SU-DHL-6 (cell line): Measurements from ENCODE around the gene KRTAP4-1.

Experiments used
- H2AFZ ChIP-seq: fragments of 200-600 bp; sonication (generic); 2 replicates; pipeline ENCODE4 v1.6.1; 2014; ENCODE audit warnings: low read depth, mild to moderate bottlenecking, moderate library complexity, mixed read lengths, antibody characterized with exemption, low read length; ENCODE audit not compliant: severe bottlenecking
- H3F3A ChIP-seq: fragments of 200-600 bp; shearing (Covaris generic); 2 replicates; pipeline ENCODE4 v1.6.0; 2016; ENCODE audit warnings: antibody characterized with exemption, mild to moderate bottlenecking; ENCODE audit not compliant: insufficient read depth
- H3K27ac ChIP-seq: fragments of 200-600 bp; sonication (generic); 2 replicates; pipeline ENCODE4 v1.5.1; 2016; ENCODE audit warnings: low read depth, mild to moderate bottlenecking, low read length, moderate library complexity, mixed read lengths
- H3K27me3 ChIP-seq: fragments of 200-600 bp; sonication (generic), shearing (Covaris generic); 2 replicates; pipeline ENCODE4 v1.6.0; 2014; ENCODE audit warnings: mild to moderate bottlenecking, low read length
- H3K36me3 ChIP-seq: fragments of 200-600 bp; sonication (generic); 2 replicates; pipeline ENCODE4 v1.6.1; 2014; ENCODE audit warnings: mild to moderate bottlenecking, low read length, mixed read lengths
- H3K4me2 ChIP-seq: fragments of 300-600, 200-600 bp; shearing (Covaris generic), sonication (generic); 2 replicates; pipeline ENCODE4 v1.6.0; 2014; ENCODE audit warnings: low read length, low read depth, mild to moderate bottlenecking; ENCODE audit not compliant: poor library complexity, severe bottlenecking
- H3K4me3 ChIP-seq: fragments of 200-600 bp; sonication (generic); 2 replicates; pipeline ENCODE4 v1.5.1; 2014; ENCODE audit warnings: antibody characterized with exemption, low read length, mild to moderate bottlenecking, mixed read lengths; ENCODE audit not compliant: insufficient read depth, poor library complexity, severe bottlenecking
- H3K79me2 ChIP-seq: fragments of 200-600 bp; sonication (generic); 2 replicates; pipeline ENCODE4 v1.6.1; 2014; ENCODE audit warnings: mild to moderate bottlenecking, low read length, moderate library complexity; ENCODE audit not compliant: insufficient read depth
- H3K9ac ChIP-seq: fragments of 200-600 bp; sonication (generic); 2 replicates; pipeline ENCODE4 v1.7.0; 2014; ENCODE audit warnings: mild to moderate bottlenecking, low read length
- H3K9me2 ChIP-seq: fragments of 200-600 bp; sonication (generic); replicated peaks from 2 replicates; pipeline ENCODE4 v1.6.1; 2014; ENCODE audit warnings: low read length; ENCODE audit not compliant: insufficient read depth
- H3K9me3 ChIP-seq: fragments of 200-600 bp; sonication (generic); 2 replicates; pipeline ENCODE4 v1.6.1; 2014; ENCODE audit warnings: low read length, mixed read lengths; ENCODE audit not compliant: insufficient read depth
- H4K20me1 ChIP-seq: fragments of 200-600 bp; sonication (generic); 2 replicates; pipeline ENCODE4 v1.6.1; 2014; ENCODE audit warnings: low read depth, mild to moderate bottlenecking, antibody characterized with exemption, low read length, moderate library complexity, mixed read lengths
- EZH2phosphoT487 ChIP-seq: fragments of 200-600 bp; sonication (generic), shearing (Covaris generic); conservative IDR thresholded peaks from 2 replicates; pipeline ENCODE4 v1.6.1; 2018; ENCODE audit warnings: mild to moderate bottlenecking, antibody characterized with exemption, low read length, moderate library complexity, mixed read lengths
- TF ChIP-seq, protein P1 (sequence below): fragments of 200-600 bp; sonication (generic); IDR thresholded peaks from one replicate; pipeline ENCODE4 v1.5.1; 2017; ENCODE audit warnings: antibody characterized with exemption, mild to moderate bottlenecking, low read length, moderate library complexity; ENCODE audit not compliant: insufficient read depth, poor library complexity, severe bottlenecking

The KRTAP4-1 gene

GRCh38 chr17:41185001-41185400 is 290 bp upstream of the KRTAP4-1 start:
- 0 out of 2 replicates have a peak, but pooled peaks cover 3% of the 10 kb centered on the region for H3K27me3 ChIP-seq
- H4K20me1 ChIP-seq: no peaks in the 10 kb centered on the region
- H3K9me3 ChIP-seq: no peaks in the 10 kb centered on the region
- TF ChIP-seq EZH2phosphoT487: no peak
- TF ChIP-seq, protein P1, sequence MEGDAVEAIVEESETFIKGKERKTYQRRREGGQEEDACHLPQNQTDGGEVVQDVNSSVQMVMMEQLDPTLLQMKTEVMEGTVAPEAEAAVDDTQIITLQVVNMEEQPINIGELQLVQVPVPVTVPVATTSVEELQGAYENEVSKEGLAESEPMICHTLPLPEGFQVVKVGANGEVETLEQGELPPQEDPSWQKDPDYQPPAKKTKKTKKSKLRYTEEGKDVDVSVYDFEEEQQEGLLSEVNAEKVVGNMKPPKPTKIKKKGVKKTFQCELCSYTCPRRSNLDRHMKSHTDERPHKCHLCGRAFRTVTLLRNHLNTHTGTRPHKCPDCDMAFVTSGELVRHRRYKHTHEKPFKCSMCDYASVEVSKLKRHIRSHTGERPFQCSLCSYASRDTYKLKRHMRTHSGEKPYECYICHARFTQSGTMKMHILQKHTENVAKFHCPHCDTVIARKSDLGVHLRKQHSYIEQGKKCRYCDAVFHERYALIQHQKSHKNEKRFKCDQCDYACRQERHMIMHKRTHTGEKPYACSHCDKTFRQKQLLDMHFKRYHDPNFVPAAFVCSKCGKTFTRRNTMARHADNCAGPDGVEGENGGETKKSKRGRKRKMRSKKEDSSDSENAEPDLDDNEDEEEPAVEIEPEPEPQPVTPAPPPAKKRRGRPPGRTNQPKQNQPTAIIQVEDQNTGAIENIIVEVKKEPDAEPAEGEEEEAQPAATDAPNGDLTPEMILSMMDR: no peak
- no peaks in the 10 kb centered on the region for H3K9me2 ChIP-seq
- H3F3A ChIP-seq: no peaks in the 10 kb centered on the region
- H3K36me3 ChIP-seq: no peaks in the 10 kb centered on the region
- H3K27ac ChIP-seq: no peak overlapping the region
- no peak overlapping the region for H2AFZ ChIP-seq
- no peak overlapping the region for H3K9ac ChIP-seq
- H3K4me3 ChIP-seq: no peak overlapping the region
- no peak overlapping the region for H3K4me2 ChIP-seq
- no peaks in the 10 kb centered on the region for H3K79me2 ChIP-seq

DNA sequence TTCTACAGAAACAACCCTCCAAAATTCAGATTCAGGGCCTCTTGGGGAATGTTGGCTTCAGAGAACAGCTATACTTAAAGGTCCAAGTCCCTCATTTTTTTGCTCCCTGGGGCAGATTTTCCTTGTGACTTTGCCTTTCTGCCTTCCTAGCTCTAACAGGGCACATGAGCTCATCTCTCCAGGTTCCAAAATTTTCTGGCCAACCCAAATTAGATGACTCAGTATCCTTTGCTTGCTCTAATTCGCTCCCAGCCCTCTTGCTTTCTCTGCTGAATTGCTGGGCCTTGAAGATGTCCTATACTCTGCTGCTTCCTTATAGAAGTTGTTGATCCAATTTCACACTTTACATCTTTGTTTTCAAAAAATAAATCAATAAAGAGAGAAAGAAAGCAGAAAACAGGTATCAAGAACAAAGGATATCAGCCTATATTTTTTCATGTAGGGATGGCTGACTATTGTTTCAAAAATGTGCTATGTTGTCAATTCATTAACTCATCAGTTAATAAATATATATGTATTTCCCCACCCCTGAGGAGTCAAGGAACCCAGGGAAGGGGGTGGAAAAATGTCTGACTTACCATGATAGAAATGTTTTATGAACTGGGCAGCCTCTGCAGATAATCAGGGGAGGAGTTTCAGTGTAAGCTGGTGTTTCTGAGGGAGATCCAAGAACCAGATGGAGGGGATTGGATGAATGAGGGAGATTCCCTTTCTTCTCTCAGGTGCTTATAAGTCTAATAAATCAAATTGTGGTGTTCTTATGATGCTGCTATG is 5.7 kb downstream of the KRTAP4-1 start:
- Histone ChIP-seq H3K27me3 (0 out of 2 replicates have a peak, but pooled peaks cover 3% of the 10 kb centered on the region), H2AFZ (no peak overlapping the region), H3K79me2 (no peaks in the 10 kb centered on the region), H3K9me2 (no peaks in the 10 kb centered on the region), H3K9ac (no peak overlapping the region), H3K4me2 (no peak overlapping the region), H4K20me1 (no peaks in the 10 kb centered on the region), H3K9me3 (no peaks in the 10 kb centered on the region), H3F3A (no peaks in the 10 kb centered on the region), H3K4me3 (no peak overlapping the region), H3K36me3 (no peaks in the 10 kb centered on the region), H3K27ac (no peak overlapping the region)
- no peak for TF ChIP-seq EZH2phosphoT487
- TF ChIP-seq, protein P1: no peak

DNA sequence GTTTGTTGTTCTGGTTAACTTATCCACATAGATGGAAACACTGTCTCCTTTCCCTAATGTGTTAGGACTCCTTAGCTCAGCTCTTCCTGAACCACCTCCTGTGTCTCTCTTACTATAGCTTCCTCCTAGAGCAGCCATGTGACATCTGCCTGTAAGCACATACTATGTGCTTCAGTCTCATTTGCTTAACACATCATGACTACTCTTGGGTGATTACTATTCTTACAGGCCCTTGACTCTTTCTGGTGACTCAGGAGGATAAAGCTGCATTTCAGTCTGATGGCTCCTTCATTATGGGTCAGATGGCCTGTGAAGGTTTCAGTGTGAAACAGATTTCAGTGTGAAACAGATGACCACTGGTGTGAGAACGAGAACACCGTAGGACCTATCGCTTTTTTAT is 6.4 kb downstream of the KRTAP4-1 start:
- no peaks in the 10 kb centered on the region for H3K9me3 ChIP-seq
- H3K4me2 ChIP-seq: no peak overlapping the region
- no peaks in the 10 kb centered on the region for H3K36me3 ChIP-seq
- no peaks in the 10 kb centered on the region for H4K20me1 ChIP-seq
- H3F3A ChIP-seq: no peaks in the 10 kb centered on the region
- H3K27me3 ChIP-seq: 0 out of 2 replicates have a peak, but pooled peaks cover 3% of the 10 kb centered on the region
- H3K9ac ChIP-seq: no peak overlapping the region
- H3K4me3 ChIP-seq: no peak overlapping the region
- H3K9me2 ChIP-seq: no peaks in the 10 kb centered on the region
- H2AFZ ChIP-seq: no peak overlapping the region
- H3K79me2 ChIP-seq: no peaks in the 10 kb centered on the region
- H3K27ac ChIP-seq: no peak overlapping the region
- TF ChIP-seq, protein P1: no peak
- TF ChIP-seq EZH2phosphoT487: no peak
